ENCODE results near the gene CLOCK. TPM values are rescaled to one million over a fixed set of nuclear protein-coding genes. Genes with fewer than 3 reads are reported as not detected.

The CLOCK gene
- total and polyA plus RNA-seq, 2 of the 13 experiments (the other 11 are each of a cell fraction or from before 2014, with no cell fraction given), result 8.8 to 13.5 TPM

- Histone ChIP-seq H3K9me3 (ENCODE audit: low read length) (no peaks in the 10 kb centered on the region), H3K4me3 (replicated peaks in 1 of 3; ENCODE audit: insufficient read depth in 1 of 3, low read depth in 2 of 3, low read length in 3 of 3) (no peak overlapping the region), H4K20me1 (ENCODE audit: insufficient read depth, low read length) (no peaks in the 10 kb centered on the region), H3K27me3 (ENCODE audit: control insufficient read depth in 1 of 2, insufficient read depth in 2 of 2, low read length in 2 of 2) (no peaks in the 10 kb centered on the region), H2AFZ (ENCODE audit: low read length) (no peak overlapping the region), H3K4me1 (ENCODE audit: insufficient read depth, low read length) (no peaks in the 10 kb centered on the region), H3K36me3 (replicated peaks in 1 of 2; ENCODE audit: control insufficient read depth in 1 of 2, insufficient read depth in 2 of 2, low read length in 2 of 2) (peaks cover 3 to 49% of the 10 kb centered on the region in 2 experiments), H3K79me2 (ENCODE audit: insufficient read depth, low read length) (no peaks in the 10 kb centered on the region), H3K27ac (ENCODE audit: extremely low read length, insufficient read depth, low read length) (no peak overlapping the region), H3K9ac (ENCODE audit: insufficient read depth, low read depth, low read length) (no peak overlapping the region), H3K4me2 (ENCODE audit: low read depth, low read length) (no peak overlapping the region)
- WGBS (ENCODE audit: low lambda C conversion rate), result 96% methylated on average over 1 of the region's 1 CpG
- in situ Hi-C loops (cut with HindIII; ENCODE audit: extremely low pct_ligation_motif_present, low pct_unique_long_range_greater_than_20kb), result no loop called here
- ChIA-PET CTCF (ENCODE audit: low intra/inter-chr PET ratio, low total read pairs) (no interaction called here), POLR2A (no interaction called here)
- FAIRE-seq (no peak), ATAC-seq (no peak), DNase-seq (ENCODE audit: low spot score) (no peak)
- intact Hi-C loops (cut with micrococcal nuclease; ENCODE audit: unreplicated experiment), result no loop called here
- BruUV-seq (replicated peaks), result no TSS peak
- TF ChIP-seq GTF2F1 (IDR thresholded peaks at IDR 0.05; ENCODE audit: low read length) (no peak), SP4 (CRISPR knock-in tag; IDR thresholded peaks at IDR 0.05) (no peak), CSRNP1 (CRISPR knock-in tag; IDR thresholded peaks at IDR 0.05) (no peak), ARID4A (CRISPR knock-in tag; IDR thresholded peaks at IDR 0.05; ENCODE audit: borderline replicate concordance) (no peak), ZNF44 (CRISPR knock-in tag; IDR thresholded peaks at IDR 0.05) (no peak), DNMT3B (CRISPR knock-in tag; conservative IDR thresholded peaks at IDR 0.05) (no peak), ZNF883 (CRISPR knock-in tag; IDR thresholded peaks at IDR 0.05; ENCODE audit: not compliant biosample characterization) (no peak), ZNF580 (CRISPR knock-in tag; IDR thresholded peaks at IDR 0.05; ENCODE audit: borderline replicate concordance, low read depth) (no peak), U2AF1 (optimal IDR thresholded peaks at IDR 0.05; ENCODE audit: low read depth, low read length) (no peak), ZNF724P (CRISPR knock-in tag; IDR thresholded peaks at IDR 0.05; ENCODE audit: borderline replicate concordance) (no peak), REST (IDR thresholded peaks at IDR 0.05; ENCODE audit: borderline replicate concordance in 1 of 2, low read depth in 1 of 2, low read length in 2 of 2) (no peak), EP300 (IDR thresholded peaks at IDR 0.05; ENCODE audit: low read depth in 2 of 2, low read length in 2 of 2) (no peak), EP300 (CRISPR knock-in tag; IDR thresholded peaks at IDR 0.05; ENCODE audit: borderline replicate concordance) (no peak), SP2 (CRISPR knock-in tag; IDR thresholded peaks at IDR 0.05) (no peak), MAZ (IDR thresholded peaks at IDR 0.05; ENCODE audit: borderline replicate concordance, low read depth, low read length) (no peak), MAZ (CRISPR knock-in tag; IDR thresholded peaks at IDR 0.05; ENCODE audit: low read depth) (no peak)
These were observed 100.2 kb downstream of the CLOCK start for GRCh38 chr4:55446578-55446922.
